Stimulated activated CD8-positive, alpha-beta memory T cell treated with anti-CD3 and anti-CD28 coated beads, Interleukin-15, amount 100 ng/mL, for 1 hour (primary cell): ENCODE measurements around the gene DENND2D.

ENCODE experiments used
- DNase-seq: peaks from one replicate; pipeline ENCODE4 v3.0.0-alpha.2; 2020; ENCODE audit warnings: low read depth

Gene DENND2D

DNA sequence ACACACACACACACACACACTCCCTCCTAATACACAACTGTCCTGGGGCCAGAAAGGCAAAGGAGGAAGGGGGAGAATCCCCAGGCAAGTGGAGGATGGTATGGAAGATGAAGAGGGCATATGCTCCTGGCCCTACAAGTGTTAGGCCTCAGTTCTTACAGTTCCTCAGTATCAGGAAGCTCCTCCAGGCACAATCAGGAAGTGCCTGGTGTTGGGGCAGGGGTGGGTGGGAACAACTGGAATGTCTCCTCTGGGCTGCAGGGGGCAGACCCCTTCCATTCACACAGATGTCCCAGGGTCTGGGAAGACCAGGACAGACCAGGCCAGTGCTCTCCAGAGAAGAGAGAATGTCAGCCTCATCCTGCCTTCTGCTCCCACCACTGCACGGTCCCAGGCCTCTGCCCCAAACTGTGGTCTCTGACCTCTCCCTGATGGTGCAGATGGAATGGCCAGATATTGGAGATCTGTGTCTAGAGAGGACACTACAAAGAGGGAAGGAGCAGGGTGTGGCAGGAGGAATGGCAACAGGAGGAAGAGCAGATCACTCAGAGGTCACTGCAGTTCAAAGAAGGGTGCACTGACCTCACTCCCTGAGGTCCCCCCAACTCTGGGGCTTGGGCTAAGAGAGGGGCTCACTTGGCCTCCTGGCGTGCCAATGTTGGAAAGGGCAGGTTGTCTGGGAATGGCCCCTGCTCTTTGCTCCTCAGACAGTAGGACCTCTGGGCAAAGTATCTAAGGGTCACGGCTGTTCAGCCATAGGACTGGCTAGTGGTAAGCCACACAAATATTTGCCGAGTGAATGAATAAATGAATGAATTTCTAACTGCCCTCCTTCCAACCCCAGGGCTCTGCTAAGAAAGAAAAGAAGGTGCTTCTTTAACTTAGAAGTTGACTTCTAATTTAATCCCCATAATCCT, 2.5 kb upstream of the DENND2D start:
- no peak for DNase-seq

- DNase-seq, result no peak
Observed at GRCh38 chr1:111202366-111202706, 1.9 kb upstream of the DENND2D start.

DNA sequence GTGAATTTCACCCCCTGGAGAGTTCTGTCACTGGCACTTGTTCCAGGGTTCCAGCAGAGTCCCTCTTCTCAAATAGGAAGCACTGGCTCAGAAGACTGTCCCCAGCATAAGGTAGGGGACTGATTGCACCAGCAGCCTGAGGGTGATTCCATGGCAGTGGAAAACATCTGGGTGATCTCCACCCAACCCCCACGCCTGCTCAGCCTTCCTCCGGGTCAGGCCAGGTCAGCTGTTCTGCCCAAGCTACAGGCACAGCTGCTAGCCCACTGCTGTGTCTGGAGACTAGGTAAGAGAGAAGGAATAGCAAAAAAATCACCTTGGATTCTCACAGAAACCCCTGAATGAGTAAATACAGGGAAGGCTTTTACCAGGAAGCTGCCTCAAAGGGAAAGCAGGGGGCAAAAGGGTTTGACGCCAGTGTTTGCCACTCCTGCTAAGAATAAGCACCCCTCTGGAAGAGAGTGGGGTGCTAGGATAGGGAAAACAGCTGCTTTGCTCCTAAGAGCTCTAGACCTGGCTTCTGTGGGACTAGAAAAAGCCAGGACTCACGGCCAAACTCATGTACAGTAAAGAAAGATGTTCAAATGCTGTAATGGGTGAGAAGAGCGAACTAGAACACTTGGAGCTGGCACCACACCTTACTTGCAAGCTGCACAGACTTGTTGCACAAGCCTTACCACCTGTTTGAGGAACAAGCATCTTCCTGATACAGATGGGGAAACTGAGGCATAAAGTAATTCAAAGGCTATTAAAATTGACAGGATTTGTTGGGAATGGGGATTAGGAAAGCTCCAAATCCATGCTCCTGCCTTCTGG, 1.0 kb upstream of the DENND2D start:
- DNase-seq, result no peak

DNA sequence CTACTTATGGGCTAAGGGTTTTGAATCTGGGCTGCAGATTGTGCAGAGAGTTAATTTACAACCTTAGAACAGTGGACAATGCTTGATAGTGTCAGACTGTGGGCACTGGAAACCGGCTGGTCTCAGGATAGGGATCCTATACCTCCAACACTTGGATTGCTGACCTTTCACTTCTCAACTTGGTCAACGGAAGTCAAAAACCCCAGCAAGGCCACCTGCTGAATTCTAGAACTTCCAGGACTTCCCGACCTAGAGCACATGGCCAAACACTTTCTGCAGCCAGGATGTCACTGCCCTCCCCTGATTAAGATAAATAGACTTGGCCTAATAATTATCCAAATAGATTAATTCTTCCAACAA, 336 bp upstream of the DENND2D start:
- no peak for DNase-seq

DNA sequence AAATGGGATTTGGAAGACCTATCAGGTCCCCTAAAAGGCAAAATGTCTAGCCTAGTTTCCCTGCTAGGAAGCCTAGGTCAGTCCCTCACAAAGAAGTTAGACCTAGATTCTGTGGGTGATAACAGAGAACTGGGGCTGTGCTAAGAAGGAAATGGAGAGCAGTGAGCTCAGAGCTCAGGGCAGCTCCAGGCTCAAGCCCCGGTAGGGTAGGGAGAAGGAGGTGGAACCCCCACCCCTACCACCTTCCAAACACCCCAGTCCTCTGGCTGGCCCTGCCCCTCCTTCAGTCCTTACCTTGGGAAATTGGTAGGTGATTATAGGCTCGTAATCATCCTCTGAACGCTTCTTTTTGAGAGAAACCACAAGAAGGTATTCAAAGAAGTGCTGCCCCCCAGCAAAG, 1.1 kb downstream of the DENND2D start:
- no peak for DNase-seq

- no peak for DNase-seq
Observed at GRCh38 chr1:111198836-111199235, 1.6 kb downstream of the DENND2D start.

GRCh38 chr1:111197598-111198284, 2.7 kb downstream of the DENND2D start:
- peak; percentile 65 for DNase-seq

DNA sequence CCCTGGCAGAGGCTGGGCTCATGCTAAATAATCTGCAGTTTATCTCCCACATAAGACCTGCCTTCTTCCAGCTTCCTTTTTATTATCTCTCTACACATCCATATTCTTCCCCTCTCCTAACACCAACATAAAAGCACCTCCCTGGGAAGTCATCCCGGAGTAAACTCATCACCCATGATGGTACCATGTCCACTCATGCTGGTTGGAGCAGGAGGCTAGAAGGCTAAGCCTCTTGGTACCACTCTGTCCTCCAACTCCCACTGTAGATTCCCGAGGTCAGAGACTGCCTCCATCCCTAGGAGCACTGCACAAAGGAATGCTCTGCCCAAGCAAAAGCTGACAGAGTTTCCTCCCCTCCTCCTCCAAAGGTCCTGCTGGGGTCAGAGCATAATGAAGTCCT, 4.2 kb downstream of the DENND2D start:
- DNase-seq, result no peak

GRCh38 chr1:111195002-111195684, 5.3 kb downstream of the DENND2D start:
- DNase-seq, result no peak

- DNase-seq, result no peak
Observed at GRCh38 chr1:111193712-111194480, 6.5 kb downstream of the DENND2D start.

DNA sequence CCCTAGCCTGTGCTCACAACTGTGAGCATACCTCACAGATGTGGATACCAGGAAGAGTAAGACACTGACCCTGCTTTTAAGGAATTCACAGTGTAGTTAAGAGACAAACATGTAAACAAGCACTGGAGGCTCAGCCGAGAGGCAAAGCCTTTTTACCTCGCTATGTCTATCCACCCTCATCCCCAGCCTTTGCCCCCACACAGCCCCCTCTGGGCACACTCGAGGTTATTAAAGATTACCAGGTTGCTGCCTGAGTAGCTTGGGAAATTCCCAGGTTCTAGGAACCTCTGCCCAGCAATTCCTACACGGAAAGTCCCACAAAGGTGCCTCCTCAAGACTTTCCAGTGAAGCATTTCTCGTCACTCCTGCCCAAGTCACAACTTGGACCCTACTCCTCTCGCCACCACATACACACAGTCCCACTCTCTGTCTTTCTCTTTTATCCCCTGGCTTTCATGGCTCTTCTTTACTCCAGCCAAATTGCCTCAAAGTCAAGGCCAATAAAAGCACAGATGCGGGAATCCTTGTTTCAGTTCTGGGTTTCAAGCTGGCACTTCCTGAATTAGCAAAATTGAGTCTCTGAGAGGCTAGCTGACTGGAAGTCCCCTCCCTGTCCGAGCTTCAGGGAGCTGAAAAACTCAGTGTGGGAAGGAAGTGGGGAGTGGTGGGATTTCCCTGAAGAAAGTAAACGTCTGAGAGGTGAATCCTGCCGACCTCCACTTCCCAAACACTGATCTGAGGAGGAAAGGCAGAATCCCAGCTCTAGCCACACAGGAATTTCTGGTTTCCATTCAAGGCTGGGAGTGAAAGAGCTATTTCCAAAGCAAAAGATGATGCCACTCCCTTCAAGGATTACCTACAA, 7.6 kb downstream of the DENND2D start:
- no peak for DNase-seq

DNA sequence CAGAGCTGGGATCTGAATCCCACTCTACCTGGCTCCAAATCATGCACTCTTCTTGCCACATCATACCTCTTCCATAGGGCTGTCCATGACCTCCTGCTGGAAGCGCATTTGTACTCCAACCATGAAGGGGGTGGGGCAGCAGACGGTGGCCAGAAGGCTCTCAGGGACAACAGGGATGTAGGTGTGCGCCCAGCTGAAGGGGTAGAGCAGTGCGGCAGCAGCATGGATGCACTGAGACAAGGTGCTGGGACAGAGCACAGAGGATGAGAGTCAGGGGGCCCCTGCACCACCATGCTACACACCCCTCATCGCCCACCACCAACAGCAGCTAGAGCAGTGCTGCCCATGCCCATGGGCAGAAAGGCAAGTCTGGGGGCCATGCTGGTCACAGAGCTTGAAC, 8.4 kb downstream of the DENND2D start:
- no peak for DNase-seq

GRCh38 chr1:111191496-111191895, 8.9 kb downstream of the DENND2D start:
- no peak for DNase-seq

DNA sequence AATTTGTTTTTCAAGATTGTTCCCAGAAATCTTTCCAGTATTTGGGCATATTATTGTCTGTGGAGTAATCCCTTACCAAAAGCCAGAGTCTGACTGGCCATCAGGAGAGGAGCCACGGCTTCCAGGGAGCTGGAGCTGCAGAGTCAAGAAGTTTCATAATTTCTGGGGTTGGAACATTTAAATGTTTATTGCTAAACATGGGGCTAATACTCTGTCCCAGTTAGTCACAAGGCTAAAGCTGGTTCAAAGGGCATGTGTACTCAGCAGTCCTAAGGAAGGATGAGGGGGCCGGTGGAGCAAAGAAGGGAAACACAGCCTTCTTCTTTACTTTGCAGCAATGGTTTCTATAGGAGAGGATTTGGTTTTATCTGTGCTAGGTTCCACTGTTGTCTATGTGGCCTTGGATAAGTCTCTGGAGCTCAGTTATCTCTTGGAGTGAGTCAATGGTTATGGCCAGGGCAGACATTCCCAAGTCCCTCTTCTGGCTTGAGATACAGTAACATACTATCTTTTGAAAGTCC, 9.5 kb downstream of the DENND2D start:
- no peak for DNase-seq

GRCh38 chr1:111184663-111185062, 15.8 kb downstream of the DENND2D start:
- no peak for DNase-seq

DNA sequence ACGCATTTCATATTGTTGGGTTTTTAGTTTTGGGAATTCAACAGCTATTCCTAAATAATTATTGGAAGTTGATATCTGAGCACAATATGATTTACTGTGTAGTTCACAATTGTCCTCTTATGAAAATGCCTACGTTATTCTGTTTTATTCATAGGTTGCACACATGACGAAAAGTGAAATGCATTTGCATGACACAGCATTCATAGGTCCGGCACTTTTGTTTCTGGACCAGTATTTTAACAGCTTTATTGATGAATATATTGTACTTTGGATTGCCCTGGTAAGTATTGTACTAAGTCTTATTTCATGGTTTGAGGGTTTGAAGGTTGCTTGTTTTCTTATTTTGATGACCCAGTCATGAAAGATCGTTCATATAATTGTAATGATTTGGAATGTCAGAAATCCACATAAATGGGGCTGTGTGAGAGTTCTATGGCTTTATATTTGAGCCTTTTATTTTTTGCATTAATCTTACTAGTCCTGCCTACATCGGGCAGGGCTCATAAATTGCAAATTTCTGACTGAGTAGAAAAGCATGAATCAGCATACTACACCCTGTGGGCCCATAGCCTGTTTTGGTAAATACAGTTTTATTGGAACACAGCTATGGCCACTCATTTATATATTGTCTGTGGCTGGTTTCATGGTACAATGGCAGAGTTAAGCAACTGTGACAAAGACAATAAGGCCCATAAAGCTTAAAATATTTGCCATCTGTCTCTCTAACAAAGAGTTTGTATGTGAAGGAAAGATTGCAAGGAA, 17.0 kb downstream of the DENND2D start:
- no peak for DNase-seq

GRCh38 chr1:111182052-111182451, 18.4 kb downstream of the DENND2D start:
- no peak for DNase-seq

- DNase-seq, result no peak
Observed at GRCh38 chr1:111179968-111180533, 20.4 kb downstream of the DENND2D start.

DNA sequence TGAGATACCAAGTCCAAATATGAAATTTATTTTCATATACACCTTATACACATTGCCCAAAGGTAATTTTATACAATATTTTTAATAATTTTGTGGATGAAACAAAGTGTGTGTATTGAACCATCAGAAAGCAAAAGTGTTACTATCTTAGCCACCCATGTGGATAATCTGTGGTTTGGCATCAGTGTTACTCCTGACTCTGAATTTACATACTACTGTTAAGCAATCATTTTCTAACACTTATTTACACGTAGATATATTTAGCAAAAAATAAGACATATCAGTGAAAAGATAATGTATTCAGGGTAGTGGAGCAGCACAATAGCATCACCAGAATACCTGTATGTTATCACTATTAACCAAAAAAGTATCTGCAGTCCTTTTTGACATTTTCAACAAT, 23.8 kb downstream of the DENND2D start:
- DNase-seq, result no peak
